HG03442 (cell line): ENCODE measurements around the gene CPNE2.
"Not testable (repeated sequence)": the region's sequence is repeated elsewhere in the genome, so short reads cannot be mapped to it uniquely, and the experiment has no call there.

ENCODE experiments used
- ATAC-seq: cut with Tn5 transposase; IDR thresholded peaks from one replicate; pipeline ENCODE4 v1.9.1; 2021; ENCODE audit warnings: mild to moderate bottlenecking, moderate library complexity; ENCODE audit not compliant: unreplicated experiment

The CPNE2 gene

GRCh38 chr16:57091975-57092785, at the start of gene CPNE2:
Gene CPNE2, plus strand, starts transcription at chr16:57092583. Its CDS starts 18,160 bp downstream, at chr16:57110743.
- peak; percentile 40 for ATAC-seq

- no peak for ATAC-seq
Measured at GRCh38 chr16:57043248-57043647, 49.1 kb upstream of the CPNE2 start.

GRCh38 chr16:57044931-57045693, 47.3 kb upstream of the CPNE2 start:
- no peak for ATAC-seq

- no peak for ATAC-seq
Measured at GRCh38 chr16:57045694-57046381, 46.5 kb upstream of the CPNE2 start.

- ATAC-seq, result no peak
Measured at GRCh38 chr16:57048095-57048494, 44.3 kb upstream of the CPNE2 start.

GRCh38 chr16:57049678-57050077, 42.7 kb upstream of the CPNE2 start:
- ATAC-seq, result peak; percentile 45

GRCh38 chr16:57051696-57052228, 40.6 kb upstream of the CPNE2 start:
- no peak for ATAC-seq

GRCh38 chr16:57053206-57053605, 39.2 kb upstream of the CPNE2 start:
- no peak for ATAC-seq

- no peak for ATAC-seq
Measured at GRCh38 chr16:57054338-57054737, 38.0 kb upstream of the CPNE2 start.

- no peak for ATAC-seq
Measured at GRCh38 chr16:57054771-57055170, 37.6 kb upstream of the CPNE2 start.

GRCh38 chr16:57055671-57056070, 36.7 kb upstream of the CPNE2 start:
- no peak for ATAC-seq

- no peak for ATAC-seq
Measured at GRCh38 chr16:57058291-57058861, 34.0 kb upstream of the CPNE2 start.

GRCh38 chr16:57060323-57061083, 31.9 kb upstream of the CPNE2 start:
- ATAC-seq, result no peak

GRCh38 chr16:57061084-57061905, 31.1 kb upstream of the CPNE2 start:
- no peak for ATAC-seq

GRCh38 chr16:57062329-57062728, 30.1 kb upstream of the CPNE2 start:
- no peak for ATAC-seq

- not testable (repeated sequence) for ATAC-seq
Measured at GRCh38 chr16:57063189-57063588, 29.2 kb upstream of the CPNE2 start.

GRCh38 chr16:57064995-57065394, 27.4 kb upstream of the CPNE2 start:
- no peak for ATAC-seq

GRCh38 chr16:57066625-57067024, 25.8 kb upstream of the CPNE2 start:
- ATAC-seq, result no peak

GRCh38 chr16:57067347-57067746, 25.0 kb upstream of the CPNE2 start:
- no peak for ATAC-seq
